Trophoblast cell (in vitro differentiated cells and primary cell): ENCODE measurements around the gene NR3C1.

ENCODE experiments used
- DNase-seq, 2 donors: peaks; one replicate each; pipeline ENCODE4 v3.0.0-alpha.2; 2016
- H2AFZ ChIP-seq: 2 replicates; pipeline ENCODE4 v1.6.1; 2013; ENCODE audit warnings: low read length, moderate library complexity, mild to moderate bottlenecking; ENCODE audit not compliant: insufficient read depth, poor library complexity
- H2AK5ac ChIP-seq: 2 replicates; pipeline ENCODE4 v1.6.1; 2013; ENCODE audit warnings: mild to moderate bottlenecking, low read length
- H2BK120ac ChIP-seq: 2 replicates; pipeline ENCODE4 v1.6.1; 2013; ENCODE audit warnings: low read length, mild to moderate bottlenecking, moderate library complexity; ENCODE audit not compliant: insufficient read depth, poor library complexity
- H2BK12ac ChIP-seq: 2 replicates; pipeline ENCODE4 v1.6.1; 2013; ENCODE audit warnings: mild to moderate bottlenecking, low read length, moderate library complexity
- H2BK5ac ChIP-seq: 2 replicates; pipeline ENCODE4 v1.6.1; 2013; ENCODE audit warnings: low read length, low read depth, moderate library complexity, mild to moderate bottlenecking; ENCODE audit not compliant: poor library complexity
- H3K14ac ChIP-seq: 2 replicates; pipeline ENCODE4 v1.6.1; 2013; ENCODE audit warnings: mild to moderate bottlenecking, low read length
- H3K18ac ChIP-seq: 2 replicates; pipeline ENCODE4 v1.6.1; 2013; ENCODE audit warnings: mild to moderate bottlenecking, low read length
- H3K23ac ChIP-seq: 2 replicates; pipeline ENCODE4 v1.6.1; 2013; ENCODE audit warnings: low read length
- H3K27ac ChIP-seq: 2 replicates; pipeline ENCODE4 v1.5.1; 2013; ENCODE audit warnings: low read depth, mild to moderate bottlenecking, inconsistent platforms, low read length, moderate library complexity
- H3K27me3 ChIP-seq: 2 replicates; pipeline ENCODE4 v1.6.1; 2013; ENCODE audit warnings: inconsistent platforms, mild to moderate bottlenecking, low read length, moderate library complexity; ENCODE audit not compliant: insufficient read depth
- H3K36me3 ChIP-seq, 2 experiments: 1 replicate in 1 of 2; 2 replicates in 1 of 2; pipeline ENCODE4 v1.6.1; 2013; ENCODE audit warnings: low read length in 2 of 2, mild to moderate bottlenecking in 2 of 2, moderate library complexity in 1 of 2; ENCODE audit not compliant: insufficient read depth in 2 of 2, control insufficient read depth in 1 of 2
- H3K4ac ChIP-seq: 2 replicates; pipeline ENCODE4 v1.6.1; 2013; ENCODE audit warnings: low read depth, mild to moderate bottlenecking, low read length, moderate library complexity
- H3K4me1 ChIP-seq, 2 experiments: 1 replicate in 1 of 2; 2 replicates in 1 of 2; pipeline ENCODE4 v1.6.1; 2013; ENCODE audit warnings: low read length in 2 of 2, mild to moderate bottlenecking in 2 of 2, moderate library complexity in 1 of 2; ENCODE audit not compliant: insufficient read depth in 2 of 2, control insufficient read depth in 1 of 2
- H3K4me2 ChIP-seq: 2 replicates; pipeline ENCODE4 v1.6.1; 2013; ENCODE audit warnings: inconsistent platforms, mild to moderate bottlenecking, low read length, moderate library complexity
- H3K4me3 ChIP-seq: 2 replicates; pipeline ENCODE4 v1.5.1; 2013; ENCODE audit warnings: mild to moderate bottlenecking, low read depth, low read length, inconsistent platforms
- H3K79me1 ChIP-seq: one replicate; pipeline ENCODE4 v1.6.1; 2013; ENCODE audit warnings: low read length
- H3K79me2 ChIP-seq: 2 replicates; pipeline ENCODE4 v1.6.1; 2013; ENCODE audit warnings: low read length, mild to moderate bottlenecking; ENCODE audit not compliant: control insufficient read depth, insufficient read depth, poor library complexity
- H3K9ac ChIP-seq: 2 replicates; pipeline ENCODE4 v1.6.1; 2013; ENCODE audit warnings: mild to moderate bottlenecking, low read length
- H3K9me3 ChIP-seq: 2 replicates; pipeline ENCODE4 v1.6.1; 2013; ENCODE audit warnings: low read depth, mild to moderate bottlenecking, control low read depth, inconsistent platforms, low read length; ENCODE audit not compliant: insufficient read depth
- H4K12ac ChIP-seq: 2 replicates; pipeline ENCODE4 v1.6.1; 2013; ENCODE audit warnings: low read depth, mild to moderate bottlenecking, low read length, moderate library complexity
- H4K8ac ChIP-seq: 2 replicates; pipeline ENCODE4 v1.6.1; 2013; ENCODE audit warnings: low read depth, mild to moderate bottlenecking, low read length, moderate library complexity
- H4K91ac ChIP-seq: one replicate; pipeline ENCODE4 v1.6.1; 2013; ENCODE audit warnings: low read depth, mild to moderate bottlenecking, low read length, moderate library complexity
- whole genome bisulfite sequencing: extraction: QIAGEN DNeasy Blood & Tissue Kit; methylation state at CpG from one replicate; pipeline ENCODE4 v1.1.7; 2013; ENCODE audit warnings: missing lambda C conversion rate; ENCODE audit not compliant: insufficient read length, insufficient coverage; ENCODE audit errors: extremely low coverage; 5-methylcytosine and 5-hydroxymethylcytosine counted together

NR3C1 gene

DNA sequence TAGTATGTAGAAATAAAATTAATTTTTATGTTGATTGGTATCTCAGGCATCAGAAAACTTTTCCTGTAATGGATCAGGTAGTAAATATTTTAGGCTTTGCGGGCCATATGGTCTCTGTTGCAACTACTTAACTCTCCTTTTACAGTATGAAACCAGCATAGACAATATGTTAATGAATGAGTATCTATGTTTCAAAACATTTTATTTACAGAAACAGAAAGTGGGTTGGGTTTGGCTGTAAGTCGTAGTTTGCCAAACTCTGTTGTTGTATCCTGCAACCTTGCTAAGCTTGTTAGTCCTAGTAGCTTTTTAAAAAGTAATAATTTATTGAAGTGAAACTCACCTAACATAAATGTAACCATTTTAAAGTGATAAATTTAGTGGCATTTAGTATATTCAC is 132.1 kb downstream of the NR3C1 start:
- no CpG with 5 or more reads among the region's 2 CpGs for WGBS

DNA sequence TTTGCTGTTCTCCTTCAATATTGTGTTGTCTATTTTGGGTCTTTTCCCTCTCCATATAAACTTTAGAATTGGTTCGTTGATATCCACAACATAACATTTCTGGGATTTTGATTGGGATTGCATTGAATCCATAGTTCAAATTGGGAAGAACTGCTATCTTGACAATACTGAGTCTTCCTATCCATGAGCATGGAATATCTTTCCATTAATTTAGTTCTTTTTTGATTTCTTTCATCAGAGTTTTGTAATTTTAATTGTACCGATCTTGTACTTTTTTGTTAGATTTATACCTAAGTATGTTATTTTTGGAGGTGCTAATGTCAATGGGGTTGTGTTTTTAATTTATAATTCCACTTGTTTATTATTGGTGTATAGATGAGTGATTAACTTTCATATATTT is 135.1 kb downstream of the NR3C1 start:
- DNase-seq, result no peak

More for the DNA sequence above, 132.1 kb downstream of the NR3C1 start:
- H2AK5ac ChIP-seq, result no peak overlapping the region
- no peak overlapping the region for H3K4me2 ChIP-seq
- no peak overlapping the region for H3K4me3 ChIP-seq
- H2BK5ac ChIP-seq, result no peak overlapping the region
- H3K9me3 ChIP-seq, result no peaks in the 10 kb centered on the region
- H4K91ac ChIP-seq, result no peak overlapping the region
- no peaks in the 10 kb centered on the region for H3K27me3 ChIP-seq
- H3K79me2 ChIP-seq, result no peaks in the 10 kb centered on the region
- no peak overlapping the region for H3K9ac ChIP-seq
- H3K27ac ChIP-seq, result no peak overlapping the region
- no peak overlapping the region for H2BK120ac ChIP-seq
- DNase-seq, result no peak
- no peaks in the 10 kb centered on the region for H3K4me1 ChIP-seq
- H3K14ac ChIP-seq, result no peak overlapping the region
- no peaks in the 10 kb centered on the region for H3K79me1 ChIP-seq
- no peaks in the 10 kb centered on the region for H3K36me3 ChIP-seq
- no peak overlapping the region for H2BK12ac ChIP-seq
- no peak overlapping the region for H3K4ac ChIP-seq
- H2AFZ ChIP-seq, result no peak overlapping the region
- no peak overlapping the region for H4K8ac ChIP-seq
- no peak overlapping the region for H3K23ac ChIP-seq
- no peak overlapping the region for H4K12ac ChIP-seq
- H3K18ac ChIP-seq, result no peak overlapping the region

DNA sequence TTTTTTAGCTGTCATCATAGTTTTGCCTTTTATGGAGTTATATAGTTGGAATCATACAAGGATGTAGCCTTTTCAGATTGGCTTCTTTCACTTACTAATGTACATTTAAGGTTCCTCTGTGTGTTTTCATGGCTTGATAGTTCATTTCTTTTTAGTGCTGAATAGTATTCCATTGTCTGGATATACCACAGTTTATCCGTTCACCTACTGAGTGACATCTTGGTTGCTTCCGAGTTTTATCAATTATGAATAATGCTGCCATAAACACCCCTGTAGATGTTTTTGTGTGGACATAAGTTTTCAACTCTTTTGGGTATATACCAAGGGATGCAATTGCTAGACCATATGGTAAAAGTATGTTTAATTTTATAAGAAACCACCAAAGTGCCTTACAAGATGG is 136.3 kb downstream of the NR3C1 start:
- no CpG with 5 or more reads among the region's 2 CpGs for WGBS
- Histone ChIP-seq H2AK5ac (no peak overlapping the region), H4K91ac (no peak overlapping the region), H3K9ac (no peak overlapping the region), H3K36me3 (no peaks in the 10 kb centered on the region), H3K4me1 (no peaks in the 10 kb centered on the region), H4K8ac (no peak overlapping the region), H3K4ac (no peak overlapping the region), H3K18ac (no peak overlapping the region), H2BK12ac (no peak overlapping the region), H3K79me1 (no peaks in the 10 kb centered on the region), H2BK120ac (no peak overlapping the region), H2AFZ (no peak overlapping the region), H3K9me3 (no peaks in the 10 kb centered on the region), H3K4me3 (no peak overlapping the region), H2BK5ac (no peak overlapping the region), H3K14ac (no peak overlapping the region), H3K27me3 (no peaks in the 10 kb centered on the region), H3K79me2 (no peaks in the 10 kb centered on the region), H4K12ac (no peak overlapping the region), H3K23ac (no peak overlapping the region), H3K4me2 (no peak overlapping the region), H3K27ac (no peak overlapping the region)
- DNase-seq, result no peak

More for the DNA sequence above, 135.1 kb downstream of the NR3C1 start:
- no peaks in the 10 kb centered on the region for H3K79me2 ChIP-seq
- no peak overlapping the region for H3K27ac ChIP-seq
- H3K79me1 ChIP-seq, result no peaks in the 10 kb centered on the region
- H3K4ac ChIP-seq, result no peak overlapping the region
- no peak overlapping the region for H4K12ac ChIP-seq
- H3K9ac ChIP-seq, result no peak overlapping the region
- no peak overlapping the region for H2AK5ac ChIP-seq
- H3K4me3 ChIP-seq, result no peak overlapping the region
- H2BK5ac ChIP-seq, result no peak overlapping the region
- no peak overlapping the region for H4K8ac ChIP-seq
- no peaks in the 10 kb centered on the region for H3K4me1 ChIP-seq
- H2AFZ ChIP-seq, result no peak overlapping the region
- no peak overlapping the region for H3K14ac ChIP-seq
- H2BK12ac ChIP-seq, result no peak overlapping the region
- H3K18ac ChIP-seq, result no peak overlapping the region
- H2BK120ac ChIP-seq, result no peak overlapping the region
- H3K23ac ChIP-seq, result no peak overlapping the region
- no peak overlapping the region for H3K4me2 ChIP-seq
- no CpG with 5 or more reads among the region's 2 CpGs for WGBS
- no peak overlapping the region for H4K91ac ChIP-seq
- no peaks in the 10 kb centered on the region for H3K27me3 ChIP-seq
- no peaks in the 10 kb centered on the region for H3K36me3 ChIP-seq
- no peaks in the 10 kb centered on the region for H3K9me3 ChIP-seq

DNA sequence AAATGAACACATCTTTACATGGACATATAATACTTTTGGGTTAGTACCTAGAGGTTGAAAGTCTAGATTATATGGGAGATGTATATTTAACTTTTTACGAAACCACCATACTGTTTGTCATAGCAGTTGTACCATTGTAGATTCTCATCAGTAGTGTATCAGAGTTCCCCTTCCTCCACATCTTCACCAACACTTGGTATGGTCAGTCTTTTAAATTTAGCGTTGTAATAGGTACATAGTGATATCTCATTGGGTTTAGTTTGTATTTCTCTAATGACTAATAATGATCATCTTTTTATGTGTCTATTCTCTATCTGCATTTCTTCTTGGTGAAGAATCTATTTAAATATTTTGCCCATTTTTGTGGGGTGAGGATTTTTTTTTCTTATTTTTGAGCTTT is 137.5 kb downstream of the NR3C1 start:
- H3K18ac ChIP-seq, result no peak overlapping the region
- no peaks in the 10 kb centered on the region for H3K9me3 ChIP-seq
- no peak overlapping the region for H3K9ac ChIP-seq
- H4K8ac ChIP-seq, result no peak overlapping the region
- no peak overlapping the region for H2BK120ac ChIP-seq
- no peak overlapping the region for H3K4ac ChIP-seq
- no peak overlapping the region for H4K91ac ChIP-seq
- no CpG with 5 or more reads among the region's 2 CpGs for WGBS
- no peak overlapping the region for H3K23ac ChIP-seq
- H2AK5ac ChIP-seq, result no peak overlapping the region
- H2BK5ac ChIP-seq, result no peak overlapping the region
- H3K27ac ChIP-seq, result no peak overlapping the region
- H3K79me1 ChIP-seq, result no peaks in the 10 kb centered on the region
- H3K79me2 ChIP-seq, result no peaks in the 10 kb centered on the region
- no peak overlapping the region for H3K4me2 ChIP-seq
- no peak overlapping the region for H2BK12ac ChIP-seq
- H3K14ac ChIP-seq, result no peak overlapping the region
- no peak overlapping the region for H3K4me3 ChIP-seq
- DNase-seq, result no peak
- H3K36me3 ChIP-seq, result no peaks in the 10 kb centered on the region
- no peak overlapping the region for H2AFZ ChIP-seq
- H3K27me3 ChIP-seq, result no peaks in the 10 kb centered on the region
- H4K12ac ChIP-seq, result no peak overlapping the region
- H3K4me1 ChIP-seq, result no peaks in the 10 kb centered on the region
